Neural cell (in vitro differentiated cells): Measurements from ENCODE around the gene METTL2B. TPM values are rescaled to one million over a fixed set of nuclear protein-coding genes. Genes with fewer than 3 reads are reported as not detected.
"Not testable (repeated sequence)": the region's sequence is repeated elsewhere in the genome, so short reads cannot be mapped to it uniquely, and the experiment has no call there.

ENCODE experiments used
- H2AFZ ChIP-seq: fragments of 200-600, 300-800 bp; sonication (generic), shearing (Covaris generic); 2 replicates; pipeline ENCODE4 v1.6.0; 2014; ENCODE audit warnings: low read depth, mild to moderate bottlenecking, antibody characterized with exemption, low read length, moderate library complexity
- H3F3A ChIP-seq: fragments of 200-600 bp; shearing (Covaris generic); 2 replicates; pipeline ENCODE4 v1.6.1; 2016; ENCODE audit warnings: mild to moderate bottlenecking, moderate library complexity, mixed read lengths, antibody characterized with exemption, low read length; ENCODE audit not compliant: insufficient read depth, poor library complexity, severe bottlenecking
- H3K27ac ChIP-seq: fragments of 200-600, 300-800 bp; sonication (generic), shearing (Covaris generic); 2 replicates; pipeline ENCODE4 v1.5.1; 2014; ENCODE audit warnings: mild to moderate bottlenecking, low read length, moderate library complexity
- H3K27me3 ChIP-seq: fragments of 300-800, 200-600 bp; sonication (generic), shearing (Covaris generic); 2 replicates; pipeline ENCODE4 v1.6.0; 2014; ENCODE audit warnings: mild to moderate bottlenecking, low read depth, low read length, moderate library complexity; ENCODE audit not compliant: insufficient read depth
- H3K36me3 ChIP-seq: fragments of 300-800, 200-600 bp; sonication (generic), shearing (Covaris generic); 2 replicates; pipeline ENCODE4 v1.5.1; 2014; ENCODE audit warnings: mild to moderate bottlenecking, antibody characterized with exemption, low read length, moderate library complexity; ENCODE audit not compliant: insufficient read depth
- H3K4me2 ChIP-seq: fragments of 300-800, 200-600 bp; sonication (generic), shearing (Covaris generic); 2 replicates; pipeline ENCODE4 v1.6.0; 2014; ENCODE audit warnings: mild to moderate bottlenecking, low read length
- H3K4me3 ChIP-seq: fragments of 300-800, 200-600 bp; sonication (generic), shearing (Covaris generic); 2 replicates; pipeline ENCODE4 v1.5.1; 2014; ENCODE audit warnings: mild to moderate bottlenecking, low read length, moderate library complexity
- H3K79me2 ChIP-seq: fragments of 200-600 bp; shearing (Covaris generic); replicated peaks from 2 replicates; pipeline ENCODE4 v1.6.0; 2014; ENCODE audit warnings: mild to moderate bottlenecking, low read length, moderate library complexity; ENCODE audit not compliant: insufficient read depth
- H3K9ac ChIP-seq: fragments of 300-800, 200-600 bp; sonication (generic), shearing (Covaris generic); 2 replicates; pipeline ENCODE4 v1.6.1; 2016; ENCODE audit warnings: mild to moderate bottlenecking, low read length, mixed read lengths
- H3K9me2 ChIP-seq: fragments of 200-600 bp; shearing (Covaris generic); 2 replicates; pipeline ENCODE4 v1.6.1; 2016; ENCODE audit warnings: mild to moderate bottlenecking, low read length, mixed read lengths; ENCODE audit not compliant: insufficient read depth
- H3K9me3 ChIP-seq: fragments of 200-600, 300-800 bp; sonication (generic), shearing (Covaris generic); 2 replicates; pipeline ENCODE4 v1.6.1; 2016; ENCODE audit warnings: mild to moderate bottlenecking, mixed run types, low read length, moderate library complexity, mixed read lengths
- H4K20me1 ChIP-seq: fragments of 200-600 bp; shearing (Covaris generic); 2 replicates; pipeline ENCODE4 v1.6.1; 2016; ENCODE audit warnings: mild to moderate bottlenecking, mixed run types; ENCODE audit not compliant: insufficient read depth
- polyA plus RNA-seq: library from polyadenylated mRNA; depleted of rRNA; stranded (reverse); fragments of >200 nt; gene quantifications from 2 replicates; pipeline ENCODE4 v1.2.3, GENCODE V29; 2014

Gene METTL2B
- polyA plus RNA-seq, 1 donor from 2014 or later = 43.0 TPM

GRCh38 chr7:128511692-128512091 lies 35.1 kb downstream of the METTL2B start:
- not testable (repeated sequence) for H3K9me2 ChIP-seq, H3F3A ChIP-seq, H3K27me3 ChIP-seq, H4K20me1 ChIP-seq, H3K27ac ChIP-seq, H3K9me3 ChIP-seq, H3K36me3 ChIP-seq, H2AFZ ChIP-seq, H3K9ac ChIP-seq, H3K4me3 ChIP-seq, H3K4me2 ChIP-seq, H3K79me2 ChIP-seq

- not testable (repeated sequence) for H3K9me2 ChIP-seq, H4K20me1 ChIP-seq, H3K4me3 ChIP-seq, H3K27me3 ChIP-seq, H3F3A ChIP-seq, H3K9ac ChIP-seq, H3K4me2 ChIP-seq, H3K79me2 ChIP-seq, H3K9me3 ChIP-seq, H3K27ac ChIP-seq, H3K36me3 ChIP-seq, H2AFZ ChIP-seq
These were observed 38.7 kb downstream of the METTL2B start for GRCh38 chr7:128515232-128515631.

- not testable (repeated sequence) for H4K20me1 ChIP-seq, H3K9me2 ChIP-seq, H3K9ac ChIP-seq, H3K9me3 ChIP-seq, H3K27ac ChIP-seq, H2AFZ ChIP-seq, H3K4me2 ChIP-seq, H3F3A ChIP-seq, H3K27me3 ChIP-seq, H3K79me2 ChIP-seq, H3K4me3 ChIP-seq, H3K36me3 ChIP-seq
These were observed 40.5 kb downstream of the METTL2B start for GRCh38 chr7:128517023-128517422.

DNA sequence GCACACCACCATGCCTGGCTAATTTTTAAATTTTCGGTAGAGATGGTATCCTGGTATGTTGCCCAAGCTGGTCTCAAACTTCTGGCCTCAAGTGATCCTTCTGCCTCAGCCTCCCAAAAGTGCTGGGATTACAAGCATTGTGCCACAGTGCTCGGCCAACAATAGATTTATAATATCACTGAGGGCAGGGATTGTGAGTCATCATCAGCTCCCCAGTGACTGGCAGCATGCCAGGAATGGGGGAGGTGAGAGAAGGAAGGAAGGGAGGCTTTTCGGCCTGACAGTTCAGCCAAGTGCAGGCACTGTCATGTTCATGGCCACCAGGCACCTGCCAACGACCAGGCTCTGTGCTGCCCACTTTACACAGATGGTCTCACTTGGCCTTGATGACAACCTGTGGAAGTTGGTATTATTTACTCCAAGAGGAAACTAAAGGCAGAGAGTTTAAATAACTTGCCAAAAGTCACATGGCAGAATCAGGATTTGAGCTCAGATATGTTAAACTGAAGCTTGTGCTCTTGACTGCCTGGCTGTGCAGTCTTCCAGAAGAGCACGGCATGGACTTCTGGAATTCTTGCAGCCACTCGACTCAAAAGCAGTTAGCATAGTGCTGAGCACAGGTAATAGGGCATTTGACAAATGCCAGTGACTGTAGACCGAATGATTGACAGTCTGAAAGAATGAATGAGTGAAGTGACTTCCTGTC lies 46.8 kb downstream of the METTL2B start:
- H3K4me3 ChIP-seq, H3K27ac ChIP-seq, H3K9me2 ChIP-seq, H3K9me3 ChIP-seq, H3K9ac ChIP-seq, H3K79me2 ChIP-seq, H3K4me2 ChIP-seq, H2AFZ ChIP-seq, H4K20me1 ChIP-seq, H3F3A ChIP-seq, H3K27me3 ChIP-seq, H3K36me3 ChIP-seq: not testable (repeated sequence)

- H3K4me2 ChIP-seq, H4K20me1 ChIP-seq, H3K79me2 ChIP-seq, H3K27ac ChIP-seq, H3K4me3 ChIP-seq, H2AFZ ChIP-seq, H3K27me3 ChIP-seq, H3K36me3 ChIP-seq, H3K9me3 ChIP-seq, H3F3A ChIP-seq, H3K9ac ChIP-seq, H3K9me2 ChIP-seq: not testable (repeated sequence)
These were observed 47.5 kb downstream of the METTL2B start for GRCh38 chr7:128523932-128524524.

DNA sequence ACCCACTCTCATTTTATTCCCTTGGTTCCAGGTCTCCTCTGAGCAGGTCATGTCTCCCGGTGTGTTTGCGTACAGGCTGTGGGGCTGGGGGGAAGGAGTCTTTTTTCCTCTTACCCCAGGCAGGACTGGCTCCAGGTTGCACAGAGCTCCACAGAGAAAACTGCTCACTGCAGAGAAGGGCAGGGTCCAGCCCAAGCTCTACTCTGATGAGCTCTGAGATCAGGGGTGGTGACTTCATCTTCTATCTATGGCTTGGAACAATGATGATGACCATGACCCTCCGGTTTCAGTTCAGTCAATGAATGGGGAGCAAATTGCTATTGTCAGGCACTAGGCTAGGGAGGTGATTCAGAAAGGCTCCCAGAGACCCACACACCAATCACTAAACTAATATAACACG lies 49.0 kb downstream of the METTL2B start:
- not testable (repeated sequence) for H3K9me2 ChIP-seq, H4K20me1 ChIP-seq, H3K4me2 ChIP-seq, H3K27ac ChIP-seq, H3K4me3 ChIP-seq, H3K27me3 ChIP-seq, H3K9ac ChIP-seq, H3K79me2 ChIP-seq, H2AFZ ChIP-seq, H3K9me3 ChIP-seq, H3F3A ChIP-seq, H3K36me3 ChIP-seq

DNA sequence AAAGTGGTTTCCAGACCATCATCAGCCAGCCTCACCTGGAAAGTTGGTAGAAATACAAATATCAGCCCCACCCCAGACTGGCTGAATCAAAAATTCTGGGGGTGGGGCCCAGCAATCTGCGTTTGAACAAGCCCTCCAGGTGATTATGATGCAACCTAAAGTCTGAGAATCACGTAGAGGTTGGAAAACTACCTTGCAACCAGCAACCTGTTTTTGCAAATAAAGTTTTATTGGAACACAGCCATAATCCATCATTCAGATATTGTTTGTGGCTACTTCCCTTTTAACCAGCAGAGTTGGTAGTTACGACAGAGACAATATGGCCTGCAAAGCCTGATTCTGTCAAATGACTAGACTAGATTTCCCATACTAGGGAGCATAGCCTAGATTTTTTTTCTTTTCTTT lies 49.5 kb downstream of the METTL2B start:
- not testable (repeated sequence) for H3K36me3 ChIP-seq, H2AFZ ChIP-seq, H3K79me2 ChIP-seq, H3K9ac ChIP-seq, H4K20me1 ChIP-seq, H3K27me3 ChIP-seq, H3F3A ChIP-seq, H3K4me2 ChIP-seq, H3K27ac ChIP-seq, H3K4me3 ChIP-seq, H3K9me2 ChIP-seq, H3K9me3 ChIP-seq

DNA sequence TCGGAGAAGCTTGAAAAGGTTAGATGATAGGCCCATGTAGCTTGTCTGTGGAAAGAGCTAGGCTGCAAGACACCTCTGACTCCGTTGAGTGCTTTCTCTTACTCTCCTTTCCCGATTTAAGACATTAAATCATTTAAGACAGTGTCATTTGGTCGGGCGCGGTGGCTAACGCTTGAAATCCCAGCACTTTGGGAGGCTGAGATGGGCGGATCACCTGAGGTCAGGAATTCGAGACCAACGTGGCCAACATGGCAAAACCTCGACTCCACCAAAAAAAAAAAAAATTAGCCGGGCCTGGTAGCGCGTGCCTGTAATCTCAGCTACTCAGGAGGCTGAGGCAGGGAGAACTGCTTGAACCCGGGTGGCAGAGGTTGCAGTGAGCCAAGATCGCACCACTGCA lies 52.6 kb downstream of the METTL2B start:
- H2AFZ ChIP-seq, H4K20me1 ChIP-seq, H3K4me2 ChIP-seq, H3F3A ChIP-seq, H3K4me3 ChIP-seq, H3K27ac ChIP-seq, H3K36me3 ChIP-seq, H3K9me2 ChIP-seq, H3K9ac ChIP-seq, H3K9me3 ChIP-seq, H3K27me3 ChIP-seq: not testable (repeated sequence)
- H3K79me2 ChIP-seq = peaks cover 26% of the 10 kb centered on the region
